HG02938 (cell line): ENCODE measurements around the gene IL12RB1.
A peak's percentile ranks its signal among the peaks of the same experiment; 100 is the strongest.
"Not testable (repeated sequence)": the region's sequence is repeated elsewhere in the genome, so short reads cannot be mapped to it uniquely, and the experiment has no call there.

Experiments used
- ATAC-seq: cut with Tn5 transposase; IDR thresholded peaks from one replicate; pipeline ENCODE4 v1.9.1; 2021; ENCODE audit warnings: mild to moderate bottlenecking, moderate library complexity; ENCODE audit not compliant: unreplicated experiment

Gene IL12RB1

GRCh38 chr19:18113827-18114226, 27.1 kb upstream of the IL12RB1 start:
- no peak for ATAC-seq

GRCh38 chr19:18112989-18113478, 26.3 kb upstream of the IL12RB1 start:
- ATAC-seq, result no peak

- ATAC-seq, result no peak
Observed at GRCh38 chr19:18110609-18111232, 24.0 kb upstream of the IL12RB1 start.

- ATAC-seq, result no peak
Observed at GRCh38 chr19:18109733-18110608, 23.2 kb upstream of the IL12RB1 start.

GRCh38 chr19:18109341-18109732, 22.6 kb upstream of the IL12RB1 start:
- no peak for ATAC-seq

GRCh38 chr19:18108897-18109296, 22.2 kb upstream of the IL12RB1 start:
- ATAC-seq, result no peak

- ATAC-seq, result no peak
Observed at GRCh38 chr19:18107235-18107634, 20.5 kb upstream of the IL12RB1 start.

GRCh38 chr19:18105259-18105658, 18.5 kb upstream of the IL12RB1 start:
- ATAC-seq, result not testable (repeated sequence)

- no peak for ATAC-seq
Observed at GRCh38 chr19:18104793-18105131, 18.0 kb upstream of the IL12RB1 start.

- no peak for ATAC-seq
Observed at GRCh38 chr19:18102916-18103542, 16.3 kb upstream of the IL12RB1 start.

- ATAC-seq, result no peak
Observed at GRCh38 chr19:18101268-18101667, 14.5 kb upstream of the IL12RB1 start.

- no peak for ATAC-seq
Observed at GRCh38 chr19:18100710-18101109, 14.0 kb upstream of the IL12RB1 start.

GRCh38 chr19:18099623-18099995, 12.9 kb upstream of the IL12RB1 start:
- ATAC-seq, result no peak

GRCh38 chr19:18098891-18099622, 12.3 kb upstream of the IL12RB1 start:
- ATAC-seq, result peak; percentile 49

- ATAC-seq, result peak; percentile 5
Observed at GRCh38 chr19:18097993-18098890, 11.5 kb upstream of the IL12RB1 start.

- ATAC-seq, result peak; percentile 40
Observed at GRCh38 chr19:18097217-18097992, 10.7 kb upstream of the IL12RB1 start, which contains the start of gene MAST3. TSS of gene MAST3 (plus strand) at chr19:18097778. CDS start at chr19:18097793, 15 bp downstream.

- no peak for ATAC-seq
Observed at GRCh38 chr19:18096258-18096657, 9.5 kb upstream of the IL12RB1 start.

- ATAC-seq, result no peak
Observed at GRCh38 chr19:18093439-18094161, 6.9 kb upstream of the IL12RB1 start.

- no peak for ATAC-seq
Observed at GRCh38 chr19:18091217-18091608, 4.5 kb upstream of the IL12RB1 start.
